GM12801 (cell line): Measurements from ENCODE around the gene SEMA6A.

ENCODE experiments used
- TF ChIP-seq, protein P1 (sequence below): IDR thresholded peaks from one replicate; pipeline ENCODE4 v1.5.1; 2011; ENCODE audit warnings: control low read depth; ENCODE audit not compliant: insufficient read length; ENCODE audit errors: extremely low read depth

The SEMA6A gene

DNA sequence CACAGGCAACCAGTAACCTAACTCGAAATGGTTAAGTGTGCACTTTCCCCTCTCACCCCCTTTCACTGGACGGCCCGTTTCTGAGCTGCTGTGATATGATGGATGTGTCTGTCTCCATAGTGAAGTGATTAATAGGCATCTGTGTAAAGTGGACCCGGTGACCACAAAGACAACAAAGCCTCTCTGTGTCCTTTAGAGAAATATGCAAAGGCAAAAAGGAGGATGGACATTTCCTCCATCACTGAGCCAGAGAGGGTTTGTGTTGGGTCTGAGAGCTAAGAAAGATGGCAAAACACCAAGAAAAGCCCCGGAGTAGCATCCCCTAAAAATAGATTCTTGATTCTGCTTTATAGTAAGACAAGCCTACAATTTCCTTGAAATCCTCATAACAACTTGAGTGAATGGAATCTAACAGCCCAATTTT lies 120.6 kb downstream of the SEMA6A start:
- TF ChIP-seq, protein P1, sequence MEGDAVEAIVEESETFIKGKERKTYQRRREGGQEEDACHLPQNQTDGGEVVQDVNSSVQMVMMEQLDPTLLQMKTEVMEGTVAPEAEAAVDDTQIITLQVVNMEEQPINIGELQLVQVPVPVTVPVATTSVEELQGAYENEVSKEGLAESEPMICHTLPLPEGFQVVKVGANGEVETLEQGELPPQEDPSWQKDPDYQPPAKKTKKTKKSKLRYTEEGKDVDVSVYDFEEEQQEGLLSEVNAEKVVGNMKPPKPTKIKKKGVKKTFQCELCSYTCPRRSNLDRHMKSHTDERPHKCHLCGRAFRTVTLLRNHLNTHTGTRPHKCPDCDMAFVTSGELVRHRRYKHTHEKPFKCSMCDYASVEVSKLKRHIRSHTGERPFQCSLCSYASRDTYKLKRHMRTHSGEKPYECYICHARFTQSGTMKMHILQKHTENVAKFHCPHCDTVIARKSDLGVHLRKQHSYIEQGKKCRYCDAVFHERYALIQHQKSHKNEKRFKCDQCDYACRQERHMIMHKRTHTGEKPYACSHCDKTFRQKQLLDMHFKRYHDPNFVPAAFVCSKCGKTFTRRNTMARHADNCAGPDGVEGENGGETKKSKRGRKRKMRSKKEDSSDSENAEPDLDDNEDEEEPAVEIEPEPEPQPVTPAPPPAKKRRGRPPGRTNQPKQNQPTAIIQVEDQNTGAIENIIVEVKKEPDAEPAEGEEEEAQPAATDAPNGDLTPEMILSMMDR, result no peak

DNA sequence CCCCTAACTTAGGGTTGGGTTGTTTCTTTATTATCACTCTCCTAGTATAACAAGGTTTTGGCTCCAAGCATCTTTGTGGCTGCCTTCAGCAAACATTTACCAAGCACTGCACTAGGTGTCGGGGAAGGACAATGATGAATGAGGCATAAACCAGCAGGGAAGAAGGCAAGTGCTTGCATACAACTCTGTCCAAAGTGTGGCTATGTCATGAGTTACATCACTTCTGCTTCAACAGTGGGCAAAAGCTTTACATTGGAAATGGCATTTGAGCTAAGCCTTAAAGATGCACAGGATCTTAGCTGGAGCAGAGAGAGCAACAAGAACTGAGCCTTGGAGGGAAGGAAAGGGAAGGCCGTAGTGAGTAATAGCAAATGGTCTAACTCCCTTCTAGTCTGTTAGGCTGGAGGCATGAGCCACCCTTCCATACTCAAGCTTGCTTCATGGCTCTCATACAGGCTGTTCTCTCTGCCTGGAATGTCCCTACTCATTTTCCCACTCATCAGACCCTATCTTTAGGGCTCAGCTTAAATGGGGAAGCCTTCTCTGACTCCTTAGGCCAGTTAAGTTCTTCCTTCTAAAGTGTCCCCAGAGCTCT lies 121.8 kb downstream of the SEMA6A start:
- TF ChIP-seq, protein P1, result no peak

DNA sequence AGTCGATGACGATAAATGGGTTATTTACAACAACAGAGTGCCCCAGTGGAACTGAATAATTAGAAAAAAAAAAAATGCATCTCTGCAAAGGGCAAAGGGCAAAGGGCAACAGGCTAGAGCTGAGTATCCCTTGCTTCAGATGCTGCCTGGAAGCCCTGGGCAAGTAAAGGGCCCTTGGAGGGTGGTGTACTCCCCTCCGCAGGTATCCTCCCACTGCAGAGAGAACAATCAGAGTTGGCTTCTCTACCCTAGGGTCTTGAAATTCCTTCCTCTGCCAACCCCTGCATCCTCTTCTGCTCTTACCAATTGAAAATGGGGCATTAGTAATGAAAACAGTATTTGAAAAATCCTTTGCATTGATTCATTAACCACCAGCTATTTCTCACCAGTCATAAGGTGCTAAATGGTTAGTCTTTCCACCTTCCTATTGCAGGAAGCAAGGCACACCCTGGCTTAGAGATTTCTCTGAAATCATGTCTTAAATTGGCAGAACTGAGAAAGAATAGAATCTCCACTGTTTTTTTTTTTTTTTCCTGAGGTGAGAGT lies 122.6 kb downstream of the SEMA6A start:
- TF ChIP-seq, protein P1, result no peak

DNA sequence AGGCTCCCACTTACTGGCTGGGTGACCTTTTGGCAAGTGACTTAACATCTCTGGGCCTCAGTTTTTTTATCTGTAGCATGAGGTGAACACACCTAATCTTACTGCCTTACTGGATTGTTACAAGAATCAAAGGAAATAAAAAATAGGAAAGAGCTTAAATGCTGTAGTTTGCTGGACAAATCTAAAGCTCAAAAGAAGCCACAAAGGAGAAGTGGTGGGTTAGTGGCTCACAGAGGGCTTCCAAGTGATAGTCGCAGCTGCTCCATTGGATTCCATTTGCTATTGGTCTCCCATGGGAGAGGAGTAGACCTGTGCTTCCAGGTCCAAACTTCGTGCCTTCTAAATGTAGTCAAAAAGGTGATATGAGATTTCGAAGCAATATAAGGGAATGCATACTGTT lies 123.6 kb downstream of the SEMA6A start:
- TF ChIP-seq, protein P1, result no peak

DNA sequence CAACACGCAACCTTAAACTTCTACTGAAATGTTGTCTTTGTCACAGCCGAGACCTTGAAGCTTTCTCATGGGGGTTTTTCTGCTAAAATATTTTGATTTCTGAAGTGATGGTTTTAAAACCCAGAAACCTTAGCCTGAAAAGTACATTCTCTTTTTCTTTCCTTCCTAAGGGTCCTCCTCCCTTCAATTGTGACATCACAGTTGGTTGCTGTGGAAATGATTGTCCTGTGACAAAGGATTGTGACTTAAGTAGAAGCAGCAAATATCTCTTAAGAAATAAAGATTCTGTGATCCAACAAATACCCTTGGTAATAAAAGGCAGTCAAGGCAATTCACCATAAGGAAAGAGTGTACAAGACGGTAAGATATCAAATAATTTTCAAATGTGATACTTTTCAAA lies 125.2 kb downstream of the SEMA6A start:
- TF ChIP-seq, protein P1, result no peak

DNA sequence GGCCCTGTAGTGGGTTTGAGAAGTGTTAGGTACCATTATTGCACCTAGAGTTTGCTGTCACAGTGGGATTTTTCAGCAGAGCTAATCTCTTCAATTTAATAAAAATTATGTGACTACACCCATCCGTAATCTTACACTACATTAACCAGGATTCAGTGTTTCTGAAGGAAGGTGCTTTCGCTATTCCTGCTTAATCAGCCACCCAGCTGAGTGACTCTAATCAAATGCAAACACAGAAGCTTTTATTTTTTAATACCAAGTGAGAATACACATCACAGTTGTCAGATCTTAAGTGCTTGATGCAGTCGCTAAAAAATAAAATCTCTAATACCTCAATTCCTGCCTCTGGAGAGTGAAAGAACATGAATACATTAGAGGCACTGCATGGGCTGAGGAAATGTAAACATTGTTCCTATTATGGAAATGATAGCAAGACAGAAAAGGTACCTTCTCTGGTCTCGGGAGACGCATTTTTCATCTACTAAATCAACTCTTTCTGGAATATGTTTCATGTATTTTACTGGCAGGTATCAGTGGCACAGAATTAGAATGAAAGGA lies 125.7 kb downstream of the SEMA6A start:
- TF ChIP-seq, protein P1, result no peak

DNA sequence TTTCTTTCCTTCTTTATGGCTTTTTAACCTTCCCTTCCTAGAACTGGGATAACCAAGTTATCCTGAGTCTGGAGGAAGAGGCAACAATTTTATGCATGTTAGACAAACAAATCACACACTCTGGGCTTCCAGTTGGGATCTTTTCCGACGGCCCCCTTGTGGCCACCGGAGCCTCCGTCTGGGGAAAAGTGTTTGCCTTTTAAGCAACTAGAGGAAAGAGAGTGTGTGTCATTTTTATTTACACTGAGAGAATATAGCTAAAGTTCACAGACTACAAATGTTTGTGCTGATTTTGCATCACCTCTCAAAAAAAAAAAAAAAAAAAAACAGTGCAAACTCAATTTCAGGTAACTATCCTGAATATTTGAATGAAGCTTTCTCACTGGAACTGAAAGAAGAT lies 126.2 kb downstream of the SEMA6A start:
- TF ChIP-seq, protein P1, result no peak
